Stimulated activated memory B cell treated with anti-CD40 and anti-IgM and Interleukin-4, amounts not matched to agents 10 μg/mL and 1 μg/mL and 100 μg/mL, for 72 hours (primary cell): ENCODE results near the gene HLA-DMB.

Experiments
- ATAC-seq: fragments of 150-1000 bp; cut with Tn5 transposase; 2 replicates; pipeline ENCODE4 v1.10.0; 2021
- H3K27ac Mint-ChIP-seq: one replicate; pipeline ENCODE4 v1.8.0; 2022; ENCODE audit warnings: mild to moderate bottlenecking, mixed read lengths
- H3K27me3 Mint-ChIP-seq: one replicate; pipeline ENCODE4 v1.8.0; 2022; ENCODE audit warnings: mixed read lengths
- H3K36me3 Mint-ChIP-seq: one replicate; pipeline ENCODE4 v1.8.0; 2022; ENCODE audit warnings: mixed read lengths
- H3K4me1 Mint-ChIP-seq: one replicate; pipeline ENCODE4 v1.8.0; 2022; ENCODE audit warnings: mixed read lengths
- H3K4me3 Mint-ChIP-seq: one replicate; pipeline ENCODE4 v1.8.0; 2022; ENCODE audit warnings: mild to moderate bottlenecking, moderate library complexity, mixed read lengths
- H3K9me3 Mint-ChIP-seq: one replicate; pipeline ENCODE4 v1.8.0; 2022; ENCODE audit warnings: mixed read lengths

The HLA-DMB gene

DNA sequence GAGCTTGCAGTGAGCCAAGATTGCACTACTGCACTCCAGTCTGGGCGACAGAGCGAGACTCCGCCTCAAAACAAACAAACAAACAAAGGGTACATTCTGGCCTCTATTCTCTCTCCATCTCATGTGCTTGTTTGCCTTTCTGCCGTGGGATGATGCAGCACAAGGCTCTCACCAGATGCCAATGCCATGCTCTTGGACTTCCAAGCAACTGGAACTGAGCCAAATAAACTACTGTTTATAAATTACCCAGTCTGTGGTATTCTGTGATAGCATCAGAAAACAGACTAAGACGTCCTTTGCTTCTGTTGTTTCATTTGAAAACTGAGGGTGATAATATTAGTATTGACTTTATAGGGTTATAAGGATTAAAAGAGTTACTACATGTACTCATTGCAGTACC is 23.9 kb upstream of the HLA-DMB start:
- H3K27me3 Mint-ChIP-seq = no peaks in the 10 kb centered on the region
- no peak overlapping the region for H3K27ac Mint-ChIP-seq
- H3K9me3 Mint-ChIP-seq = no peaks in the 10 kb centered on the region
- no peak overlapping the region for H3K4me3 Mint-ChIP-seq
- H3K36me3 Mint-ChIP-seq = peaks cover 11% of the 10 kb centered on the region
- no peak for ATAC-seq
- peaks cover 62% of the 10 kb centered on the region for H3K4me1 Mint-ChIP-seq

DNA sequence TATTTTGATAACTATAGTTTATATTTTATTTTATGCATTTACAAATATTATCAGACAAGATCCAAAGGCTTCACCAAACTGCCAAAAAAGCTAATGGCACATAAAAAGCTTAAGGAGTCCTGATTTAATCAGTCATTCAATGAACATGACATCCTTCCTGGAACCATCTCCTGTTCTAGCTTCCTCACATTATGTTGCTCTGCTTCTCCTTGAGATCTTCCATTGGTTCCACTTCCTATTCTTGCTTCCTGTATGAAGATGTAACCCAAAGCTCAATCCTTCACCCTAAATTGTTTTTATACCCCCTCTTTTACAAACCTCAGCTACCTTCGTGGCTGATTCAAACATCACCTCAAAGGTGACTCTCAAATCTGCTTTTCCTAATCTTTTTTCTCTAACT is 23.0 kb upstream of the HLA-DMB start:
- Mint-ChIP-seq H3K4me3 (no peak overlapping the region), H3K9me3 (no peaks in the 10 kb centered on the region), H3K27ac (peak overlapping the region; percentile 62), H3K27me3 (no peaks in the 10 kb centered on the region), H3K36me3 (peaks cover 10% of the 10 kb centered on the region), H3K4me1 (peaks cover 62% of the 10 kb centered on the region)
- no peak for ATAC-seq

DNA sequence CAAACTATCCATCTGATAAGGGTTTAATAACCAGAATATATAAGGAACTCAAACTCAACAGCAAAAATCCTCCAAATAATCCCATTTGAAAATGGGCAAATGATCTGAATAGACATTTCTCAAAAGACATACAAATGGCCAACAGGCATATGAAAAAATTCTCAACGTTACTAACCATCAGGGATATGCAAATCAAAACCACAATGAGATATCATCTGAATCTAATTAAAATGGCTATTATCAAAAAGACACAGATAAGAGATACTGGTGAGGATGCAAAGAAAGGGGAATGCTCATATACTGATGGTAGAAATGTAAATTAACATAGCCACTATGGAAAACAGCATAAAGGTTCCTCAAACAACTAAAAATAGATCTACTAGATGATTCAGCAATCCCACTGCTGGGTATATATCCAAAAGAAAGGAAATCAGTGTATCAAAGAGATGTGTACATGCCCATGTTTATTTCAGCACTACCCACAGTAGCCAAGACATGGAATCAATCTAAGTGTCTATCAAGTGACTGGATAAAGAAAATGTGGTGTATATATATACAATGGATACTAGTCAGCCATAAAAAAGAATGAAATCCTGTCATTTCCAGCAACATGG is 21.5 kb upstream of the HLA-DMB start:
- no peak overlapping the region for H3K4me3 Mint-ChIP-seq
- H3K9me3 Mint-ChIP-seq = no peaks in the 10 kb centered on the region
- no peak overlapping the region for H3K27ac Mint-ChIP-seq
- no peak for ATAC-seq
- H3K4me1 Mint-ChIP-seq = peaks cover 56% of the 10 kb centered on the region
- H3K27me3 Mint-ChIP-seq = no peaks in the 10 kb centered on the region
- peaks cover 17% of the 10 kb centered on the region for H3K36me3 Mint-ChIP-seq

DNA sequence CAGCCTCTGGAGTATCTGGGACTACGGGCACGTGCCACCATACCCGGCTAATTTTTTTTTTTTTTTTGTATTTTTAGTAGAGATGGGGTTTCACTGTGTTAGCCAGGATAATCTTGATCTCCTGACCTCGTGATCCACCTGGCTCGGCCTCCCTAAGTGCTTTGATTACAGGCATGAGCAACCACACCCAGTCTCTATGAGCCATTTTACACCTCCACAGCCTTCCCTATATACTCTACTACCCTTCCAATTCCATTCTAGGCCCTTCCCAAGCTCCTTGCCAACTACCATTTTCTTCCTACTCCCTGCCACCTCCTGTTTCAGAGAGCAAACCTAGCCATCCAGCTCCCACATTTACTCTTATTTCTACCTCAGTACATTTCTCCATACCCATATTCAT is 19.7 kb upstream of the HLA-DMB start:
- no peak for ATAC-seq
- Mint-ChIP-seq H3K36me3 (peaks cover 17% of the 10 kb centered on the region), H3K27me3 (no peaks in the 10 kb centered on the region), H3K4me1 (peaks cover 52% of the 10 kb centered on the region), H3K27ac (peak overlapping the region; percentile 2), H3K9me3 (no peaks in the 10 kb centered on the region), H3K4me3 (no peak overlapping the region)

DNA sequence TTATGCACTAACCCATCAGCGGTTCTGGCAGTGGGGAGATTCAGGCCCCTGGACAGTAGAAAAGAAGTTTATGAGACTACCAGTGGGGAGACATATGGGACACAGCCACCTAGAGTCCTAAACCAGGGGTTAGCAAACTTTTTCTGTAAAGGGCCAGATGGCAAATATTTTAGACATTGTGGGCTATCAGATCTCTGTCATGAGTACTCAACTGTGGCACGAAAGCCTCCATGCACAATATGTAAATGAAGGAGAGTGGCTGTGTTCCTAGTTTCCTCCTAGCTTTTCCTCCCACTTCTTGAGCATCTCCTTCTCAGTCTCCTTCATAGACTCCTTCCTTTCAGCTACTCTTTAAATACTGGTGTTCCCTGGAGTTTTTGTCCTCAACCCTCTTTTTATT is 15.3 kb upstream of the HLA-DMB start:
- ATAC-seq = no peak
- Mint-ChIP-seq H3K4me1 (peaks cover 45% of the 10 kb centered on the region), H3K9me3 (no peaks in the 10 kb centered on the region), H3K27ac (peak overlapping the region; percentile 98), H3K36me3 (peaks cover 22% of the 10 kb centered on the region), H3K27me3 (no peaks in the 10 kb centered on the region), H3K4me3 (no peak overlapping the region)

DNA sequence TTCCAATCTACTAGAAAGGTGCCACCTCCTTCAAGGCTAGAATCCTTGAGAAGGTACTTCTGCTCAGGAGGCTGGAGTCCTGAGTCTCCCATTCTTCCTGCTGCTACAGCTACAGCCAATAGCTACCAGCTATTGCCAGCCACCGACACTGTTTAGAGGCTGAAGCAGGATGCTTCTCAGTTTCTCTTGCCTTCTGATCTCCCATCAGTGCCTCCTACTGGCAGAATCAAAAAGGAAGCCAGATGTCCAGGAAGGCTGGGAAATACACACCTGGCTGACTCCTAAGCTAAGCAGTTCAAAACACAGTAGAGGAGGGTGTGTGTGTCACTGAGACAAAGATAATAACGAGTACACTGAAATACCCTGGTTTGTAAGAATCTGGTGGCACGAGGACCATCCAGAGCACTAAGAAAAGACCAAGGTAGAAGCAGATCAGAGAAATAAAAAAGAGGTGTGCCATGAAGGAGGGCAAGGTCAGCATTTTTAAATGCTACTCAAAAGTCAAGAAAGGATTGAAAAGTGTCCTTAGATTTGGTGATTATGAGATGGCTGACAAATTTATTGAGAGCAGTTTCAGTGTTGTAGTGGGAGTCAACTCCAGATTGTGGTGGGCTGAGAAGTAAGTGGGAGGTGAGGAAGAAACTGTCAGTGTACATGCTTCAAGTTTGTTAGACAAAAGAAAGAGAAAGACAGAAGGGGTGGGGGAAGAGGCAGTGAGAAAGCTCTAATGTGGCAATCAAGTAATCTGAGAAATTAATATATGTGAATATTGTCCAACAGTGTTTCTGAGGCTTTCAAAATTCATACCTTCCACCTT is 14.4 kb upstream of the HLA-DMB start:
- Mint-ChIP-seq H3K4me3 (peak overlapping the region; percentile 2), H3K27ac (peak overlapping the region; percentile 98), H3K4me1 (peaks cover 46% of the 10 kb centered on the region), H3K27me3 (no peaks in the 10 kb centered on the region), H3K9me3 (no peaks in the 10 kb centered on the region), H3K36me3 (peaks cover 31% of the 10 kb centered on the region)
- no peak for ATAC-seq

DNA sequence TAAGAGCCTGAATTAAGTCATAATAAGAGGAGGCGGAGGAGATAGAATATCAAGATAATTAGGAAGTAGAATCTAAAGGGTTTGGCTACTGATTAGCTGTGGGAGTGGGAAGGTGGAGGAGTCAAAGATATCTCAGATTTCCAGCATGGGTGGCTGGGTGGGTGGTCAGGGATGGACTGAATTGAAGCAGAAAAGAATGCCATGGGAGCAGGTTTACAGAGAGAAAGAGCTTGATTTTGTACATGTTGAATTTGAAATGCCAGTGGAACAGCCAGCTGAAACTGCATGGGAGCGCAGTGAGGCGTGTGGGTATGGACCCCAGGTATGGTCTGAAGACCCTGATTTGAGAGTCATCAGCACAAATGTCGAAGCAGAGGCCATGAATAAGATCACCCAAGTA is 13.4 kb upstream of the HLA-DMB start:
- Mint-ChIP-seq H3K27me3 (no peaks in the 10 kb centered on the region), H3K9me3 (no peaks in the 10 kb centered on the region), H3K27ac (peak overlapping the region; percentile 98), H3K4me1 (peaks cover 55% of the 10 kb centered on the region), H3K36me3 (peaks cover 35% of the 10 kb centered on the region), H3K4me3 (peak overlapping the region; percentile 10)
- ATAC-seq = no peak

DNA sequence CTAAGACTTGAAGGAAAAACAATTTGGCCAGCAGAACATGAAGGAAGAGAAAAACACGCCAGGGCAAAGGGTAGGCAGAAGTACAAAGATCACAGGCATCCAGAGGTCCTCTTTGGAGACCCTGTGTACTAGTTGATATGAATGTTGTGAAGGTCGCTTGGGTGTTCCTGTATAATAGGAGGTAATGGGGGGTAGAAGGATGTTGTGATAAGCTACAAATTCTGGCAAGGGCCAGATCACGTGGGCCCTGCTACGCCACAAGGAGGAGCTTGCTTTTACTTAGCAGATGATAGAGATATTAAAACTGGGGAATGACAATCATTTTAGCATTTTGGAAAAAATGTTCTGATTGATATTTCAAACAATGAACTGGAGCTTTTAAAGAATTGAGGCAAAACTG is 12.9 kb upstream of the HLA-DMB start:
- Mint-ChIP-seq H3K4me3 (peak overlapping the region; percentile 97), H3K4me1 (peaks cover 60% of the 10 kb centered on the region), H3K9me3 (no peaks in the 10 kb centered on the region), H3K36me3 (peaks cover 40% of the 10 kb centered on the region), H3K27me3 (no peaks in the 10 kb centered on the region), H3K27ac (peak overlapping the region; percentile 98)
- ATAC-seq = no peak

DNA sequence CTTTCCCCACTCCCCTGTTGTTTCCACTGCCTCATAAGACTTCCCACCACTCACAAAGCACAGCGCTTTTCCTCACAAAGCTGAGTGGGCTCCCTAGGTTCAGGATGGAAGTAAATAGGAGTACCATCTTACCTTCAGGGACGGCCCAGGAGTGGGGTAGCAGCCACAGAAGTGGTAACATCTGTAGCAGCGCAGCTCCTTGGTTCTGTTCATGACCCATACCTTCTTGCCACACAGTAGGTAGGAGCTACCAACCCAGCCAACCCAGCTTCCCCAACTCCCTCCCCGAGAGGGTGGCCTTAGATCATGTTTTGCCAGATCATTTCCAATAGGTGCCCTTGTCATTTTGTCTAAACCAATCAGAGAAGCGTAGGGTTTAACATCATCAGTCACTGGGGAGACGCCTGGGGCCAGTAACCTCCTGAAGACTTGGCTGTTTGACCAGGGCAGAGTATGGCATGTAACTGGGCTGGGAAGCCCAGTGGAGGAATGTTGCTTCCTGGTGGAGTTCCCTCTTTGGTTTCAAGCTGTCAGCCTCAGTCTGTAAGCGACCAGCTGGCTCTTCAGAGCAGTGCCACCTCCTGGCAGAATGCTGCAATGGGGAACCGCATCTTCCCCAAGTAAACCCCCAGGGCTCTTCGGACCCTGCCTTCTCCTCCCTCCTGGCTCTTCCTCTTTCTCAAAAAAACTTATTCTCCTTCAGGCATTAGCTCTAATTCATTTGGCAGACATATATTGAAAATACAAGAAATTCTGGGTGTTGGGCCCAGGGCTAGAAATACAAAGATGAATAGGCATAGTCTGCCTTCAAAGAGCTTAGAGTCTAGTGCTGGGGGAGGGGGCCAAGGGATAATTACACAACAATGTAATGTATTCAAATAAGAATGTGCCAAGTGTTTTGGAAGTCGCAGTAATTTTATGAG is 12.2 kb upstream of the HLA-DMB start, which contains the start of gene HLA-DMA:
Gene HLA-DMA (minus strand): TSS at position 281 of the 923 bp plus-strand sequence. CDS start 61 bp downstream, at position 220.
- Mint-ChIP-seq H3K27me3 (no peaks in the 10 kb centered on the region), H3K36me3 (peaks cover 45% of the 10 kb centered on the region), H3K4me1 (peaks cover 67% of the 10 kb centered on the region), H3K4me3 (peak within 1 kb of the TSS; percentile 97), H3K27ac (peak within 1 kb of the TSS; percentile 98), H3K9me3 (no peaks in the 10 kb centered on the region)
- ATAC-seq = peak; percentile 97

DNA sequence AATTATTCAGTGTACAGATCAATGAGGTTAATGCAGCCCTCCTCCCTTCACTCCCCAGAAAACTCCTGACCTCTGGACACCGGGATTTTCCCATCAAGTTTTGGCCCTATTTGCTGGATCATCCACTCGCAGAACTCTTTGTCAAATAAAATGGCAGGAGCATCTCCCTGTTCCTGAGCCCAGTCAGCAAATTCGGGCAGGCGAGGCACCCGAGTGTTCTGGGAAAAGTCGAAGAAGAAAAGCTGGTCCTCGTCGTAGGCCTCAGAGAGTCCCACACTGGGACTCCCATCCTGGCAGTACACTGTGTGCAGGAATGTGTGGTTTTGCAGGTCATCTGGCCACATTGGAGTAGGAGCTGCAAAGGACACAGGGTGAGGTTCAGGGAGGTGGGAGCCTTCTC is 9.6 kb upstream of the HLA-DMB start:
- ATAC-seq = no peak
- peaks cover 59% of the 10 kb centered on the region for H3K36me3 Mint-ChIP-seq
- peak overlapping the region; percentile 97 for H3K4me3 Mint-ChIP-seq
- peaks cover 79% of the 10 kb centered on the region for H3K4me1 Mint-ChIP-seq
- H3K27ac Mint-ChIP-seq = peak overlapping the region; percentile 98
- no peaks in the 10 kb centered on the region for H3K9me3 Mint-ChIP-seq
- no peaks in the 10 kb centered on the region for H3K27me3 Mint-ChIP-seq

DNA sequence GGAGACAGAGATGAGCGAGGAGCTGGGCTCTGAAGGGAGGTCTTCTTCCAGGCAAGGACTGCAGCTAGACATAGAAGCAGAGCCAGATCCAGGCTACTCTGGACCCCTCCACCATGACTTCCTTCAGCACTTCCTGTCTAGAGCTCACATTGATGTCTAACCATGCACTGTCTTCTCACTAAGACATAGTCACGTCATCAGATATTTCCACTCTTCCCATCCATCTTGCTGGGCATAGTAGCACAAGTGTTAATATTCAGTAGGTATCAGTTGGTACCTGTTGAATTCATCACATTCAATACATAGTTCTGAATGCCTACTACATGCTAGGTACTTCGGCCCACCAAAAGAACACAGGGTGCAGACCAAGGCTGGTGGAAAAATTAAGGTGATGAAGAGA is 9.2 kb upstream of the HLA-DMB start:
- no peaks in the 10 kb centered on the region for H3K9me3 Mint-ChIP-seq
- no peaks in the 10 kb centered on the region for H3K27me3 Mint-ChIP-seq
- peak overlapping the region; percentile 97 for H3K4me3 Mint-ChIP-seq
- ATAC-seq = no peak
- peaks cover 59% of the 10 kb centered on the region for H3K36me3 Mint-ChIP-seq
- peak overlapping the region; percentile 98 for H3K27ac Mint-ChIP-seq
- H3K4me1 Mint-ChIP-seq = peaks cover 79% of the 10 kb centered on the region

DNA sequence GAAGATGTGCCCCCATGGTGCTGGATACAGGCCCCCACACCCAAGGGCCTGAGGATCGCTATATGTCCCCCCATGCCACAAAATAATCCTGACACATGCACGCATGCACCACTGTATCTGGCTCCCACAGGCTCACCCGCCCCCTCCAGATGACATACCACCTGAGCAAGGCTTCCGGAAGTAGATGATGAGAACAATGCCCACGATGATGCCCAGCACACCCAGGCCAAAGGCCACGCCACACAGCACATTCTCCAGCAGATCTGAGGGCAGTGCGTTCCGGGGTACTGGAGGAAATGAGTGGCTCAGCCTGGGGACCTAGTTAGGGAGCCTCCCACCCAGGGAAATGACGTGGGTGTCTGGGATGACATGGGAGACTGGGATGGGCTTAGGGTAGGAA is 8.3 kb upstream of the HLA-DMB start:
- H3K9me3 Mint-ChIP-seq = no peaks in the 10 kb centered on the region
- H3K27ac Mint-ChIP-seq = peak overlapping the region; percentile 98
- peak overlapping the region; percentile 97 for H3K4me3 Mint-ChIP-seq
- peaks cover 79% of the 10 kb centered on the region for H3K4me1 Mint-ChIP-seq
- H3K27me3 Mint-ChIP-seq = no peaks in the 10 kb centered on the region
- no peak for ATAC-seq
- peaks cover 59% of the 10 kb centered on the region for H3K36me3 Mint-ChIP-seq

DNA sequence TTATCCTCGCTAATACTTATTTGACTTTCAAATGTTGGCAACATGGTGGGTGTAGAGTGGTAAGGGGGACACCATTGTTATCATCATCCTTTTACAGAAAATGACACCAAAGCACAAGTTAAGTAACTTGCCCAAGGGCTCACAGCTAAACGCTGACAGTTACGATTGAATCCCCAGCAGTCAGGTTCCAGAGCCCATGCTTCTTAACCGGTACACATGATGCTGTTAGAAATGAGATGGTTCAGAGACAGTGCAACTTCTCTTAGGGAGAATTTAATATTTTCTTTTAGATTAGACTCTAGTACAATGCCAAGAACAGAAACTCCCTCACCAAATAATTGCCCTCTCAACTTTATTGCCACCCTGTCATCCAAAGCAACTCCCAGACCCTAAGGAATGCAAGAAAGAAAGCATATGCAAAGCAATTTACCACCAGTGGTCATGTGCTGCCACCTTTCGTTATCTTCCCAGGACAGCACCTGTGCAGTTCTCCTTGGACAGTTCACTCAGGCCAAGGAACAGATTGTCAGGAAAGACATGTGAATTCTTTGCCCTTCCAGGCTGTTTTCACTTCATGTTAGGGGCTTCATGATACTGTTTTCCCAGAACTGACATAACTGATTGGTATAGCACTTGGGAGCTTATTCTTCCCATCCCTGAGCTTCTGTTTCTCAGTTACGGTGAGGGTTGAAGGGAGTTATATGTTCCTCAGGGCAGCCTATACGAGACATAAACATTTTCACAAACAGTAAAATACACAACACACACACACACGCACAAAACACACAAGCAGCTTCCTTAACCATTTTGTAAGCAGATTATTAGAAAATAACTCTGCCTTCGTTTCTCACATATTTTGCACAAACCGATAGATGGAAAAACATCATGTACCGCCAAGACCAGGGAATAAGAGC is 7.0 kb upstream of the HLA-DMB start:
- Mint-ChIP-seq H3K36me3 (peaks cover 66% of the 10 kb centered on the region), H3K4me3 (peak overlapping the region; percentile 74), H3K9me3 (no peaks in the 10 kb centered on the region), H3K4me1 (peaks cover 83% of the 10 kb centered on the region), H3K27me3 (no peaks in the 10 kb centered on the region), H3K27ac (peak overlapping the region; percentile 98)
- no peak for ATAC-seq

DNA sequence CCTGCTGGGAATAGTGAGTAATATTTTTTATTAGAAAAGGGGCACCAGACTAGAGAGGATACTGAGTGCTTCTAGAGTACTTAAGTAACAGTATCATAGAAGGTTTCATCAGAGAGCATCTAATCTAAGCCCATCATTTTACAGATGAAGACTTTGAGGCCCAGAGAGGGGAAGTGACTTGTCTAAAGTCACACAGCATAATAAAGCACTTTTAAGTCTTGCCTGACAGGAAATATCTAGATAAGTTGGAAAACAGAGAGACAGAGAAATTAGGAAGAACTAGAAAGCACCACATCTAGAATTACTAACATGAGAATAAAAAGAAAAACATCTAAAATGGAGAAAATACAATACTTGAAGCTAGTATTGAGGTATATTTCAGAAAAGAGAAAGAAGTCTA is 6.1 kb upstream of the HLA-DMB start:
- Mint-ChIP-seq H3K36me3 (peaks cover 64% of the 10 kb centered on the region), H3K4me3 (peak overlapping the region; percentile 74), H3K9me3 (no peaks in the 10 kb centered on the region), H3K27ac (peak overlapping the region; percentile 98), H3K4me1 (peaks cover 92% of the 10 kb centered on the region), H3K27me3 (no peaks in the 10 kb centered on the region)
- ATAC-seq = no peak
